HG02588 (cell line): ENCODE measurements around the gene TCERG1L.
"Not testable (repeated sequence)": the region's sequence is repeated elsewhere in the genome, so short reads cannot be mapped to it uniquely, and the experiment has no call there.

ENCODE experiments used
- ATAC-seq: cut with Tn5 transposase; IDR thresholded peaks from one replicate; pipeline ENCODE4 v1.9.1; 2021; ENCODE audit warnings: mild to moderate bottlenecking, moderate library complexity; ENCODE audit not compliant: unreplicated experiment

TCERG1L gene

GRCh38 chr10:131311661-131312477 lies at the start of gene TCERG1L:
TSS of gene TCERG1L (minus strand) at chr10:131311721. CDS start at chr10:131311635, 86 bp downstream.
- ATAC-seq = no peak

GRCh38 chr10:131358741-131359442 lies 47.4 kb upstream of the TCERG1L start:
- ATAC-seq = no peak

- no peak for ATAC-seq
Measured at GRCh38 chr10:131356442-131356841, 44.9 kb upstream of the TCERG1L start.

- ATAC-seq = no peak
Measured at GRCh38 chr10:131355881-131356280, 44.4 kb upstream of the TCERG1L start.

GRCh38 chr10:131355056-131355455 lies 43.5 kb upstream of the TCERG1L start:
- ATAC-seq = no peak

- no peak for ATAC-seq
Measured at GRCh38 chr10:131354380-131354779, 42.9 kb upstream of the TCERG1L start.

GRCh38 chr10:131352765-131353290 lies 41.3 kb upstream of the TCERG1L start:
- ATAC-seq = no peak

GRCh38 chr10:131350660-131351059 lies 39.1 kb upstream of the TCERG1L start:
- ATAC-seq = no peak

GRCh38 chr10:131350245-131350644 lies 38.7 kb upstream of the TCERG1L start:
- no peak for ATAC-seq

GRCh38 chr10:131346456-131346855 lies 34.9 kb upstream of the TCERG1L start:
- no peak for ATAC-seq

- ATAC-seq = no peak
Measured at GRCh38 chr10:131345691-131346090, 34.2 kb upstream of the TCERG1L start.

GRCh38 chr10:131344747-131345146 lies 33.2 kb upstream of the TCERG1L start:
- ATAC-seq = no peak

- ATAC-seq = no peak
Measured at GRCh38 chr10:131337741-131338140, 26.2 kb upstream of the TCERG1L start.

- no peak for ATAC-seq
Measured at GRCh38 chr10:131332821-131333220, 21.3 kb upstream of the TCERG1L start.

GRCh38 chr10:131323880-131324279 lies 12.4 kb upstream of the TCERG1L start:
- no peak for ATAC-seq

GRCh38 chr10:131323025-131323424 lies 11.5 kb upstream of the TCERG1L start:
- no peak for ATAC-seq

- not testable (repeated sequence) for ATAC-seq
Measured at GRCh38 chr10:131322575-131322974, 11.1 kb upstream of the TCERG1L start.

- ATAC-seq = no peak
Measured at GRCh38 chr10:131320860-131321604, 9.5 kb upstream of the TCERG1L start.

- ATAC-seq = no peak
Measured at GRCh38 chr10:131318814-131319213, 7.3 kb upstream of the TCERG1L start.

- no peak for ATAC-seq
Measured at GRCh38 chr10:131318291-131318690, 6.8 kb upstream of the TCERG1L start.
